ENCODE results near the gene UGT1A7.

UGT1A7 gene

GRCh38 chr2:233818639-233819621 lies 137.2 kb downstream of the UGT1A7 start:
- no peak for DNase-seq (ENCODE audit: low spot score)

- peak; percentile 36 for DNase-seq (ENCODE audit: low spot score)
These were observed 138.4 kb downstream of the UGT1A7 start for GRCh38 chr2:233819884-233820773.

GRCh38 chr2:233820774-233821105 lies 139.0 kb downstream of the UGT1A7 start:
- no peak for DNase-seq (ENCODE audit: low spot score)

- no peak for DNase-seq (ENCODE audit: low spot score)
These were observed 139.5 kb downstream of the UGT1A7 start for GRCh38 chr2:233821196-233821595.

- DNase-seq (ENCODE audit: low spot score), result no peak
These were observed 140.0 kb downstream of the UGT1A7 start for GRCh38 chr2:233821709-233822100.

GRCh38 chr2:233822101-233822771 lies 140.5 kb downstream of the UGT1A7 start:
- DNase-seq (ENCODE audit: low spot score), result no peak
